22Rv1 (cell line): ENCODE results near the gene MYH13.

Source experiments
- ZFX ChIP-seq: fragments of 450-650 bp; IDR thresholded peaks from 2 replicates; pipeline ENCODE4 v1.6.1; 2017; ENCODE audit warnings: antibody characterized with exemption, borderline replicate concordance
- TF ChIP-seq, protein P1 (sequence below): fragments of 450-650 bp; IDR thresholded peaks from 2 replicates; pipeline ENCODE4 v1.5.1; 2017; ENCODE audit warnings: mild to moderate bottlenecking

DNA sequence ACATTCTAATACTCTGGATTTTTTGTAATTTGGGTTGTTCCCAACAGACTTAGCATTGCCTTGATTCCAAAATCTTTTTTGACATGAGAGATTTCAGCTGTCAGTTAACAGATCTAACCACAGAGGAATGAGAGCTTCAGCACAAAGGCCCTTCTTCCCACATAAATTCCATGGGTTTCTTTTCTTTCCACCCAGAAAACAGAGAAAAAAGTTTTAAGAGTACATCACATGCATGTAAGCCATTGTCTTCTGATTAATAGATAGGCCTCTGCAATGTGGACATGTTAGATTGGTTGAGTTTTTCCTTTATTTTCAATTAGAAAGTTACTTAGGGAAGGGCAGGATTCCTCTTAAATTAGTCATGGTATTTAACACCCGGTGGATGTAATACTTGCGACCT lies 48.0 kb upstream of the MYH13 start:
- TF ChIP-seq, protein P1, sequence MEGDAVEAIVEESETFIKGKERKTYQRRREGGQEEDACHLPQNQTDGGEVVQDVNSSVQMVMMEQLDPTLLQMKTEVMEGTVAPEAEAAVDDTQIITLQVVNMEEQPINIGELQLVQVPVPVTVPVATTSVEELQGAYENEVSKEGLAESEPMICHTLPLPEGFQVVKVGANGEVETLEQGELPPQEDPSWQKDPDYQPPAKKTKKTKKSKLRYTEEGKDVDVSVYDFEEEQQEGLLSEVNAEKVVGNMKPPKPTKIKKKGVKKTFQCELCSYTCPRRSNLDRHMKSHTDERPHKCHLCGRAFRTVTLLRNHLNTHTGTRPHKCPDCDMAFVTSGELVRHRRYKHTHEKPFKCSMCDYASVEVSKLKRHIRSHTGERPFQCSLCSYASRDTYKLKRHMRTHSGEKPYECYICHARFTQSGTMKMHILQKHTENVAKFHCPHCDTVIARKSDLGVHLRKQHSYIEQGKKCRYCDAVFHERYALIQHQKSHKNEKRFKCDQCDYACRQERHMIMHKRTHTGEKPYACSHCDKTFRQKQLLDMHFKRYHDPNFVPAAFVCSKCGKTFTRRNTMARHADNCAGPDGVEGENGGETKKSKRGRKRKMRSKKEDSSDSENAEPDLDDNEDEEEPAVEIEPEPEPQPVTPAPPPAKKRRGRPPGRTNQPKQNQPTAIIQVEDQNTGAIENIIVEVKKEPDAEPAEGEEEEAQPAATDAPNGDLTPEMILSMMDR: no peak
- no peak for TF ChIP-seq ZFX
